ENCODE results near the gene DNAAF9.

DNAAF9 gene

DNA sequence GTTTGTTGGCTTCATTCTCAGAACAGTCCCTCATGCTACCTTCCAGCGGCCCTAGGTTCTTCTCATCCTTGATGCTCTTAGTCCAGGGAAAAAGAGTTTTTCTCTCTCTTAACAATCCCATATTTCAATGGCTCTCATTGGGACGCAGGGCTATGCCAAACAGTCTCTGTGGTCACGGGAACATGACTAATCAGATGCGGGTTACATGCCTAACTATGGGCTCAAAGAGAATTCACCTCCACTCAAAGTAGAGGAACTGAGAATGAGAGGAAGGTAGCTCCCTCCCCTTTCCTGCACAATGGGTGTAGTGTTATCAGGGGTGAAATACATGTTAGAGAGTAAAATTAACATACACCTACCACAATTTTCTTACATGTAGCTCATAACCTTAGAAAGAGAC is 45.2 kb upstream of the DNAAF9 start:
- Histone ChIP-seq H3K36me3 (ENCODE audit: low read length) (no peaks in the 10 kb centered on the region), H3K4me2 (ENCODE audit: low read depth, low read length, poor library complexity, severe bottlenecking) (no peak overlapping the region), H3K27me3 (ENCODE audit: low read length) (no peaks in the 10 kb centered on the region), H4K20me1 (ENCODE audit: low read depth, low read length) (no peaks in the 10 kb centered on the region), H2AFZ (ENCODE audit: low read depth, low read length, severe bottlenecking) (no peak overlapping the region), H3K9me3 (ENCODE audit: insufficient read depth, low read length) (no peaks in the 10 kb centered on the region), H3K79me2 (ENCODE audit: insufficient read depth, low read length) (no peaks in the 10 kb centered on the region), H3K27ac (ENCODE audit: low read depth, low read length) (no peak overlapping the region), H3K9me2 (replicated peaks; ENCODE audit: insufficient read depth, low read length) (no peaks in the 10 kb centered on the region), H3K9ac (ENCODE audit: low read length) (no peak overlapping the region), H3K4me3 (ENCODE audit: insufficient read depth, low read length, poor library complexity, severe bottlenecking) (no peak overlapping the region), H3F3A (ENCODE audit: insufficient read depth) (no peaks in the 10 kb centered on the region)
- TF ChIP-seq, protein P1, sequence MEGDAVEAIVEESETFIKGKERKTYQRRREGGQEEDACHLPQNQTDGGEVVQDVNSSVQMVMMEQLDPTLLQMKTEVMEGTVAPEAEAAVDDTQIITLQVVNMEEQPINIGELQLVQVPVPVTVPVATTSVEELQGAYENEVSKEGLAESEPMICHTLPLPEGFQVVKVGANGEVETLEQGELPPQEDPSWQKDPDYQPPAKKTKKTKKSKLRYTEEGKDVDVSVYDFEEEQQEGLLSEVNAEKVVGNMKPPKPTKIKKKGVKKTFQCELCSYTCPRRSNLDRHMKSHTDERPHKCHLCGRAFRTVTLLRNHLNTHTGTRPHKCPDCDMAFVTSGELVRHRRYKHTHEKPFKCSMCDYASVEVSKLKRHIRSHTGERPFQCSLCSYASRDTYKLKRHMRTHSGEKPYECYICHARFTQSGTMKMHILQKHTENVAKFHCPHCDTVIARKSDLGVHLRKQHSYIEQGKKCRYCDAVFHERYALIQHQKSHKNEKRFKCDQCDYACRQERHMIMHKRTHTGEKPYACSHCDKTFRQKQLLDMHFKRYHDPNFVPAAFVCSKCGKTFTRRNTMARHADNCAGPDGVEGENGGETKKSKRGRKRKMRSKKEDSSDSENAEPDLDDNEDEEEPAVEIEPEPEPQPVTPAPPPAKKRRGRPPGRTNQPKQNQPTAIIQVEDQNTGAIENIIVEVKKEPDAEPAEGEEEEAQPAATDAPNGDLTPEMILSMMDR (IDR thresholded peaks at IDR 0.05; ENCODE audit: insufficient read depth, low read length, poor library complexity, severe bottlenecking): no peak
- no peak for TF ChIP-seq EZH2phosphoT487 (conservative IDR thresholded peaks at IDR 0.05; ENCODE audit: low read length)

DNA sequence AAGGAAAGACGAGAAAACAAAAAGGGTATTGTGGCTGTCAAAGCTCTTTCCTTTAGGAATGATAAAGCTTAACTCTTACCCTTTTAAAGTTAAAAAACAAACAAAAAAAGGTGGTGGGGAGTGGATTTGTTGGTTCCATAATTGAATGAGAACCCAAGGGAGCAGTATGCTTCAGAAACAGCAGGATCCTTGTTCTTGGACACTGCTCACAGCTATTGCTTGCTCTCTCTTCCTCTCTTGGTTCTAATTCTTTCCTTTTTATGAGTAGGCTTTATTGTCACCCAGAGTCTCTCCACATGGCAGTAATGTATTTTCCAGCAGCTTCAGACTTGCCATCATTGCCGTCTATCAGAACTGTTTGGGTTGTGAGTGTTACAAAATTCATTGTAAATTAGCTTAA is 44.7 kb upstream of the DNAAF9 start:
- no peak overlapping the region for H3K9ac ChIP-seq (ENCODE audit: low read length)
- H3K9me2 ChIP-seq (replicated peaks; ENCODE audit: insufficient read depth, low read length): no peaks in the 10 kb centered on the region
- no peak overlapping the region for H3K4me2 ChIP-seq (ENCODE audit: low read depth, low read length, poor library complexity, severe bottlenecking)
- no peak overlapping the region for H3K4me3 ChIP-seq (ENCODE audit: insufficient read depth, low read length, poor library complexity, severe bottlenecking)
- no peak overlapping the region for H3K27ac ChIP-seq (ENCODE audit: low read depth, low read length)
- H2AFZ ChIP-seq (ENCODE audit: low read depth, low read length, severe bottlenecking): no peak overlapping the region
- no peaks in the 10 kb centered on the region for H3F3A ChIP-seq (ENCODE audit: insufficient read depth)
- no peaks in the 10 kb centered on the region for H4K20me1 ChIP-seq (ENCODE audit: low read depth, low read length)
- TF ChIP-seq, protein P1 (IDR thresholded peaks at IDR 0.05; ENCODE audit: insufficient read depth, low read length, poor library complexity, severe bottlenecking): no peak
- no peak for TF ChIP-seq EZH2phosphoT487 (conservative IDR thresholded peaks at IDR 0.05; ENCODE audit: low read length)
- H3K27me3 ChIP-seq (ENCODE audit: low read length): no peaks in the 10 kb centered on the region
- H3K79me2 ChIP-seq (ENCODE audit: insufficient read depth, low read length): no peaks in the 10 kb centered on the region
- no peaks in the 10 kb centered on the region for H3K36me3 ChIP-seq (ENCODE audit: low read length)
- H3K9me3 ChIP-seq (ENCODE audit: insufficient read depth, low read length): no peaks in the 10 kb centered on the region

DNA sequence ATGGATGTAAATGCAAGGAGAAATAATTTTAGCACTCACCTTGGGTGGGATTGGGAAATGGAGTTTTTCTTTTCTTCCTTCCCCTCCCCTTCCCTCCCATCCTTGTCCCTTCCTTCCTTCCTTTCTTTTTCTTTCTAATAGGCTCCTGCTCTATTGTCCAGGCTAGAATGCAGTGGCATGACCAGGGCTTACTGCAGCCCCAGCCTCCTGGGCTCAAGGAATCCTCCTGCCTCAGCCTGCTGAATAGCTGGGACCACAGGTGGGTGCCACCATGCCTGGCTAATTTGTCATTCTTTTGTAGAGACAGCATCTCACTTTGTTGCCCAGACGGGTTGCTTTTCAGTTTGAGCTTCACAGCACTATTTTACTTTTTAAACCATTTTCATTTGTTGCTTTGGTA is 41.9 kb upstream of the DNAAF9 start:
- H4K20me1 ChIP-seq (ENCODE audit: low read depth, low read length): no peaks in the 10 kb centered on the region
- TF ChIP-seq, protein P1 (IDR thresholded peaks at IDR 0.05; ENCODE audit: insufficient read depth, low read length, poor library complexity, severe bottlenecking): no peak
- TF ChIP-seq EZH2phosphoT487 (conservative IDR thresholded peaks at IDR 0.05; ENCODE audit: low read length): no peak
- H3K27ac ChIP-seq (ENCODE audit: low read depth, low read length): no peak overlapping the region
- no peaks in the 10 kb centered on the region for H3F3A ChIP-seq (ENCODE audit: insufficient read depth)
- no peaks in the 10 kb centered on the region for H3K36me3 ChIP-seq (ENCODE audit: low read length)
- no peaks in the 10 kb centered on the region for H3K9me2 ChIP-seq (replicated peaks; ENCODE audit: insufficient read depth, low read length)
- H3K9ac ChIP-seq (ENCODE audit: low read length): no peak overlapping the region
- no peaks in the 10 kb centered on the region for H3K27me3 ChIP-seq (ENCODE audit: low read length)
- no peaks in the 10 kb centered on the region for H3K79me2 ChIP-seq (ENCODE audit: insufficient read depth, low read length)
- no peak overlapping the region for H3K4me3 ChIP-seq (ENCODE audit: insufficient read depth, low read length, poor library complexity, severe bottlenecking)
- no peak overlapping the region for H3K4me2 ChIP-seq (ENCODE audit: low read depth, low read length, poor library complexity, severe bottlenecking)
- no peak overlapping the region for H2AFZ ChIP-seq (ENCODE audit: low read depth, low read length, severe bottlenecking)
- H3K9me3 ChIP-seq (ENCODE audit: insufficient read depth, low read length): no peaks in the 10 kb centered on the region
